HCT116 (cell line): ENCODE results near the gene FCN1.

Source experiments
- POLR2A ChIP-seq: IDR thresholded peaks from 2 replicates; pipeline ENCODE4 v1.7.0; 2011; ENCODE audit warnings: borderline replicate concordance; ENCODE audit not compliant: insufficient read depth, insufficient read length; ENCODE audit errors: extremely low read depth
- TF ChIP-seq, protein P1 (sequence below), 3 experiments: fragments of 200-600 bp in 1 of 3; sonication (generic) in 1 of 3; IDR thresholded peaks in 2 of 3; conservative IDR thresholded peaks in 1 of 3; 2 replicates each; pipeline ENCODE4 v1.5.1; 2012 to 2017; ENCODE audit warnings: low read depth in 2 of 3, low read length in 2 of 3, antibody characterized with exemption in 1 of 3, borderline replicate concordance in 1 of 3, control low read depth in 1 of 3, mild to moderate bottlenecking in 1 of 3, mixed read lengths in 1 of 3, mixed run types in 1 of 3, moderate library complexity in 1 of 3; ENCODE audit not compliant: insufficient read depth in 1 of 3

DNA sequence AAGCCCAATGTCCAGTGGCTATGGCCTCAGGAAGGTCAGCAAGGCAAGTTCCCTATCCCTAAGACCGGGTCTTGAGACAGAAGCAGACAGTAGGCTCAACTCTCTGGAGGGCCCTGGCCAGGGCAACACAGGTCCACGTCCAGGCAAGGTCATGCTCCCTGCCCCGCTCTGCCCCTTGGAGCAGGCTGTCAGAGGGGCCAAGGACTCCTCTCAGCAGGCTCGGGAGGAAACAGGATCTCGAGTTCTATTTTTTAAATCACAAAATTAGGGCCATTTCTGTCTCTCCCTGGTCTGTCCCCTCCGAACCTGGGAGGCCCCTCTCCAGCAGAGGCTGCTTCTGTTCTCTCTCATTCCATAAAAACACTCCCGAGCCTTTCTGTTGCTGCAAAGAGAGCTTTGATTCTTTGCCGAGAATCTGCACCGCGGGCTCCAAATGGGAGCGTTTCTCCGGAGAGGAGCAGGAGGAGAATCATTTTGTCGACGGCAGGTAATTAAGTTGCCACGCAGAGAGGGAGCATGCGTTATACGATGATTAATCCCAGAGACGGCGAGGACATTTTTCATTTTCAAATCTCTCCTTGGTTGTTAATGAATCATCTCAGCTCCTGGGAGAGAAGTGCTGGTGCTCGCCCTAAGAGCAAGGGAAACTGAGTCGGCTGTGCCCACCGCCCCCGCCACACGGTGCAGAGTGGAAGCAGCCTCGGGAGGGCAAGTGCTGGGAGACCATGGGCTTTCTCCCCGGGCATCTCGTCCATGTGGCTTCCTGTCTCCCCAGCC lies 24.5 kb upstream of the FCN1 start:
- TF ChIP-seq, protein P1, sequence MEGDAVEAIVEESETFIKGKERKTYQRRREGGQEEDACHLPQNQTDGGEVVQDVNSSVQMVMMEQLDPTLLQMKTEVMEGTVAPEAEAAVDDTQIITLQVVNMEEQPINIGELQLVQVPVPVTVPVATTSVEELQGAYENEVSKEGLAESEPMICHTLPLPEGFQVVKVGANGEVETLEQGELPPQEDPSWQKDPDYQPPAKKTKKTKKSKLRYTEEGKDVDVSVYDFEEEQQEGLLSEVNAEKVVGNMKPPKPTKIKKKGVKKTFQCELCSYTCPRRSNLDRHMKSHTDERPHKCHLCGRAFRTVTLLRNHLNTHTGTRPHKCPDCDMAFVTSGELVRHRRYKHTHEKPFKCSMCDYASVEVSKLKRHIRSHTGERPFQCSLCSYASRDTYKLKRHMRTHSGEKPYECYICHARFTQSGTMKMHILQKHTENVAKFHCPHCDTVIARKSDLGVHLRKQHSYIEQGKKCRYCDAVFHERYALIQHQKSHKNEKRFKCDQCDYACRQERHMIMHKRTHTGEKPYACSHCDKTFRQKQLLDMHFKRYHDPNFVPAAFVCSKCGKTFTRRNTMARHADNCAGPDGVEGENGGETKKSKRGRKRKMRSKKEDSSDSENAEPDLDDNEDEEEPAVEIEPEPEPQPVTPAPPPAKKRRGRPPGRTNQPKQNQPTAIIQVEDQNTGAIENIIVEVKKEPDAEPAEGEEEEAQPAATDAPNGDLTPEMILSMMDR (IDR thresholded peaks at IDR 0.05 in 2 of 3, conservative IDR thresholded peaks at IDR 0.05 in 1 of 3; ENCODE audit: borderline replicate concordance in 1 of 3, insufficient read depth in 1 of 3, low read depth in 2 of 3, low read length in 2 of 3) = no peak
- no peak for TF ChIP-seq POLR2A
